Posterior cingulate gyrus (tissue), 11 donors: ENCODE results near the gene SLC6A4.
"Not testable (repeated sequence)": the region's sequence is repeated elsewhere in the genome, so short reads cannot be mapped to it uniquely, and the experiment has no call there.

Experiments used
- DNase-seq, 10 donors: peaks; one replicate each; pipeline versions ENCODE4 v3.0.0 to v3.0.0-alpha.2; 2020 to 2021; ENCODE audit warnings: mixed read lengths in 3 of 10
- intact Hi-C: fragments of 100-400 bp; cut with DNase I; formaldehyde crosslinking; loops from one replicate; pipeline ENCODE4 v1.15.1; 2023

Gene SLC6A4

DNA sequence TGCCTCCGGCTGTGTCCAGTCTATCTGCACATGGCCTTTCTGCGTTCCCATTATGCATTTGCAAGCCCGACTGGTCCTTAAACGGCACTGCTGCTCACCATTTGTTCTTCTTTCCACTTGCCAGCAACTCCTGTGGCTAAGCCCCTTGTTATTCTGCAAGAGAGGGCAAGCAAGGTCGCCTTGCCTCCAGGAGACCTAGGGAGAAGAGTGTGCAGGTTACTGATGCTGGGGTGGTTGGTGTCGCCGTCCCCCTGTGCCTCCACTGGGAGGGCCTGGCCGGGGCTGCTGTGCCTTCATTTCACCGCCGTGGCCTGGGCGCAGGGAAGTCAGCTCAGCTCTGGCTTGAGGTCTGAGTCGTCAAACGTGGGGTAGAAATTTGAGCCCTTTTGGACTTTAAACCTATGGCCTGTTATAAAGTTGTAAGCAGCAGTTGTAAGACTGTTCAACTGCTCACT, 12.7 kb downstream of the SLC6A4 start:
- DNase-seq, result no peak
- intact Hi-C loops, result no loop called here

DNA sequence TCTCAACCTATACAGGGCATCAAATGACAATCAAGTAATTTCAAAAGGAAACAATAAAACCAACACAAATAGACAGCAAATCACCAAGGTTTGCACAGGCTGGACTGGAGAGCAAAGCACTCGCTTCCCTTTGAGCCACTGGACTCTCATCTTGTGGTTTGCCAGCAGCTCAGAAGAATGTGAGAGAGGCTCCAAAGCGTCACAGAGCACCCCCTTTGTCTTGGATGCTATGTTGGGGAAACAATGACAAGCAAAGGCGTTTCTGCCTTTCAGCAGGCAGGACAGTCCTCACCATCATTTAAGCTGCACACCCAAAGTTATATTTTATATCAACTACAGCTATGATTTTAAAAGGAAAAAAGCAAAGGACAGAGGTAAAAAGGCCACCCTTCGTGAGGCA, 13.2 kb downstream of the SLC6A4 start:
- no peak for DNase-seq
- intact Hi-C loops, result no loop called here

DNA sequence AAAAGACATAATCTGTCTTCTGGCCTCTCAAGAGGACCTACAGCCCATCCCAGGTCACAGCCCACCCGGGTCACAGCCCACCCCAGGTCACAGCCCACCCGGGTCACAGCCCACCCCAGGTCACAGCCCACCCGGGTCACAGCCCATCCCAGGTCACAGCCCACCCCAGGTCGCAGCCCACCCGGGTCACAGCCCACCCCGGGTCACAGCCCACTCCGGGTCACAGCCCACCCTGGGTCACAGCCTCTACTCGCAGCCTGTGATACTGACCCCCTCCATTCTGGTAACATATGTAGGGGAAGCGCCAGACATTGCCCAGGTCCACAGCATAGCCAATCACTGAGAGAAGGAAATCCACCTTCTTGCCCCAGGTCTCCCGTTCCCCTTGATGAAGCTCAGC, 14.2 kb downstream of the SLC6A4 start:
- intact Hi-C loops, result no loop called here
- DNase-seq, result no peak

GRCh38 chr17:30220414-30220813, 15.1 kb downstream of the SLC6A4 start:
- intact Hi-C loops, result no loop called here
- DNase-seq, result no peak

DNA sequence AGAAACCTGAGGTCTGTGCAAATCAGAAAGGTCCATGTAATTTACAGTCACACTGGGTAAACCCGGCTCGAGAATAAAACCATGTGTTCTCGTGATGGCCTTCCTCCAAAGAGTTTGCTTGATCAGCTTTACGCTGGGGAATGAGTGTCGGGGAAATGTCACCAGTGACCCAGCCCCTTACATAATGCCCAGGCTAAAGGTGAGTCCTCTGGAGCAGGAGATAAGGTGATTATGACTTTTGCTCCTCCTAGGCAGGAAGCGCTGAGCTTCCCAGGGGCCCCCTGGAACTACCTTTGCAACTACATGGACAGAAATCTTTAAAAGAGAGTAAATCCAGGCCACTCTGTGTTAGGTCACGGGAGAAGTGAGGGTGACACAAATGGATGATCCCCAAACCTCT, 15.7 kb downstream of the SLC6A4 start:
- no peak for DNase-seq
- intact Hi-C loops, result no loop called here

GRCh38 chr17:30219315-30219714, 16.2 kb downstream of the SLC6A4 start:
- no peak for DNase-seq
- intact Hi-C loops, result no loop called here

DNA sequence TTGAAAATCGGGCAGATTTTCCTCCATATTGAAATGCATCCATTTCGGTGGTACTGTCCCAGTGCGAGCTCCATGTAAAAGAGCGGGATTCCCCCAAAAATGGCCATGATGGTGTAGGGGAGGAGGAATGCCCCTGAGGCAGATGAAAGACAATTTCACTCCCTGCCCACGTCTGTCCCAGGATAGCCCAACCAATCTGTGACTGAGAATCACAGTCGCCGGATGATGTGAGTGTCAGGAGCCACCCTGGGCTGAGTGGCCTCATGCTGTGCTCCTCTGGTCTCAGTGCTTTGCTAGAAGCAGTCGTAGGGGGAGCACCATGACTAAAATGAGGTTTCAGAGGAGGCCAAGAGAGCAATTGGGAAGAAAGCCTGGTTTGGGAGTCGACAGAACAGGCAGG, 16.7 kb downstream of the SLC6A4 start:
- intact Hi-C loops, result no loop called here
- DNase-seq, result no peak

- intact Hi-C loops, result no loop called here
- DNase-seq, result no peak
Observed at GRCh38 chr17:30217746-30218245, 17.7 kb downstream of the SLC6A4 start.

- no peak for DNase-seq
- intact Hi-C loops, result no loop called here
Observed at GRCh38 chr17:30217054-30217453, 18.4 kb downstream of the SLC6A4 start.

DNA sequence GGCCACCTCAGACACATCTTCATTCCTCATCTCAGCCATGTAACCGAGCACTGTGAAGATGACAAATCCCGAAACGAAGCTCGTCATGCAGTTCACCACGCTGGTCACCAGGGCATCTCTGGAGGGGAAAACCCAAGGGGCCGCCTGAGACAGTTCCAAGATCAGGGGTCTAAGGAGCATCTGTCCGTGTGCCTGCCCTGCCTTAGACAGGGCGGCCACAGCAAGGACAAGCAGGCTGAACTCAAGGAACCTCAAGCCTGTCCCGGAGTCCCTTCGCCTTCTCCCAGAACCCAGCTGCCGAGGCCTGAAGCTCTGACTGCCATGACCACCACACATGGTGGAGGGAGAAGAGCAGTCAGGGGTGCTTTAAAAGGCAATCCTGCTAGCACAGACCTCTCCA, 22.7 kb downstream of the SLC6A4 start:
- DNase-seq, result no peak
- intact Hi-C loops, result no loop called here

DNA sequence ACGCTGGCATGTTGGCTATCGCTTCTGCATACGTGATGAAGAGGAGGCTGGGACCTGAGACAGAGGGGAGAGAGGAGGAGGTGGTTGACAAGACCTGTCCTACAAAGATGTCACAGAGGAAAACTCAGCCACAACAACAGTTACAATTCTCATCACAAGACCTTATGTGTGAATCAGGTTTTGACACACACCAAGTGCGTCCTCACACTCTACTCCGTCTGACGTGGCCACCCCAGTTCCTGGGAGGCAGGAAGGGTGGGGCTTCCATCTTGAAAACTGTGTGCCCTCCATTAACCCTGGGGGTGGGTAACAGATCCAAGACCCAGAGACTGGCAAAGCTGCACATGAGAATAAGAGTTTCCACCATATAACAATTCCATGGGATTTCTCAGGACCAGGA, 24.1 kb downstream of the SLC6A4 start:
- intact Hi-C loops, result no loop called here

GRCh38 chr17:30210901-30211300, 24.6 kb downstream of the SLC6A4 start:
- intact Hi-C loops, result no loop called here
- no peak for DNase-seq

More for the DNA sequence above, 24.1 kb downstream of the SLC6A4 start:
- DNase-seq, result no peak

DNA sequence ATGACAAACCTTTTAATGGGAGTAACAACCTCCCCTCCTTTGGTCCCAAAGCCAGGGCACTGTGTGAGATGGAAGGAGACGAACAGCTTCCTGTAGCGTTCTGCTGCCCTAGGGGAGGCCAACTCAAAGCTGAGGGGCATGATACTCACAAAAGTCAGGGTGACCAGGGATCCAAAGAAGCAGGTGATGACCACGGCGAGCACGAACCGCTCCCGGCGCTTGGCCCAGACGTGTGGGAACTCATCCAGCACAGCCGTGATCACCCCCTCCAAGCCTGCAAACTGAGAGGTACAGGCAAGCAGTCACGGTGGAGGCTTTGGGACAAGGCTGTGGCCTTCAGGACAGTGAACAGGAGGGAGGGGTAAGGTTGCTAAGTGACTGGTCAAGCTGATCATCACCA, 25.1 kb downstream of the SLC6A4 start:
- intact Hi-C loops, result no loop called here
- DNase-seq, result no peak

- intact Hi-C loops, result no loop called here
- DNase-seq, result no peak
Observed at GRCh38 chr17:30209930-30210329, 25.6 kb downstream of the SLC6A4 start.

DNA sequence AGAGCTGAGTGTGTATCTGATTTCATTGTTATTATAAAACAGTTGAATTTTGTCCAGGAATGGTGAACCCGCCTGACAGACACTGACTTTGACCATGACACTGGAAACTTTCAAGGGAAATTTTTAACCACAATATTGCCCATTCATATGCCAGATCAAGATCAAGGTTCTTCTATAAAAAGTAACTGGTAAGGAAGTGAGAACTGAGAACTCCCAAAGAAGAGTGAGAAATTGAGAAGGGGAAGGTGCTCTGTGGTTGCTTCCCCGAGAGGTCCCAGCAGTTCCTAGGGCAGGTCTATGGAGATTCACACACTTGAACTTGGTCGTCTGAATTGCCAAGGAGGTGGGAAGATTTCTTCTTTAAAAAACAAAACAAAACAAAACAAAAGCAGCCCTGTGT, 27.3 kb downstream of the SLC6A4 start:
- DNase-seq, result no peak
- intact Hi-C loops, result no loop called here

GRCh38 chr17:30207655-30208054, 27.8 kb downstream of the SLC6A4 start:
- DNase-seq, result no peak
- intact Hi-C loops, result no loop called here

- intact Hi-C loops, result no loop called here
- no peak for DNase-seq
Observed at GRCh38 chr17:30203471-30203981, 32.0 kb downstream of the SLC6A4 start.

- DNase-seq, intact Hi-C loops: not testable (repeated sequence)
Observed at GRCh38 chr17:30200656-30201055, 34.8 kb downstream of the SLC6A4 start.

GRCh38 chr17:30200106-30200505, 35.4 kb downstream of the SLC6A4 start:
- intact Hi-C loops, result no loop called here
- no peak for DNase-seq

DNA sequence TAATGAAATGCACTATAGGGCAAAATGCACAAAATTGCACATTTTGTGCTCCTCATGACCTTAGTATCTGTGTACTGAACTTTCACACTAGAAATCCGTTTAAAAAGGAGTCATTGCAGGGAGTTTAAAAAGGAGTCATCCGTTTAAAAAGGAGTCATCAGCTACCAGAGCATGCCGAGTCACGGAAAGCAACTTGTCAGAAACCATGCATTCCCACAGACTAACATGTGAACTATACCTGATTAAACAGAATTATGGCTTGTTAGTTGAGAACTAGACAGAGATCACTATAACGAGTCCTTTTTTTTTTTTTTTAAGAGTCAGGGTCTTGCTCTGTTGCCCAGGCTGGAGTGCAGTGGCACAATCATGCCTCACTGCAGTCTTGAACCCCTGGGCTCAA, 35.9 kb downstream of the SLC6A4 start:
- DNase-seq, result no peak
- intact Hi-C loops, result no loop called here

GRCh38 chr17:30197416-30197815, 38.1 kb downstream of the SLC6A4 start:
- DNase-seq, result no peak
- intact Hi-C loops, result no loop called here

GRCh38 chr17:30196504-30196903, 39.0 kb downstream of the SLC6A4 start:
- no peak for DNase-seq
- intact Hi-C loops, result no loop called here

DNA sequence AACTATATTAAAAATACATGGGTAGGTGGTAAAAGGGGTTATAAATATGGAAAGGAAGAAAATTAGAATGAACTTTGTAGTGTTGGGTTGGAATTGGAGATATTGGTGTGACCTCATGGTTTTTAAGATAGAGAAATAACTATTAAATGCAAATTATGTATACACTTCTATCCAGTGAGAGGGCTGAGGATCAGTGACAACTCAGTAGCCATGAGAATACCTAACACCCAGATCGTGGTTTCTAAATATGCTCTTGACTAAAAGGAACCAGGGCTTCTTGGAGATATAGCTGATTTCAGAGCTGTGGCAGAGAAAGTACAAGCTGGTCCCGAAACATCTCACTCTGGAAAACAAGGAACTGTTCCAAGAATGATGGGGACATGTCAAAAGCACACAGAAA, 44.4 kb downstream of the SLC6A4 start:
- no peak for DNase-seq
- intact Hi-C loops, result no loop called here
